Neural cell (in vitro differentiated cells): ENCODE results near the gene BICD1.

Source experiments
- EP300 ChIP-seq: fragments of 450-650 bp; conservative IDR thresholded peaks from 2 replicates; pipeline ENCODE4 v1.6.1; 2014; ENCODE audit warnings: antibody characterized with exemption, mild to moderate bottlenecking, moderate library complexity; ENCODE audit not compliant: poor library complexity, severe bottlenecking
- TF ChIP-seq, protein P1 (sequence below): fragments of 450-650 bp; IDR thresholded peaks from 2 replicates; pipeline ENCODE4 v1.5.1; 2014; ENCODE audit warnings: antibody characterized with exemption, mild to moderate bottlenecking, moderate library complexity; ENCODE audit not compliant: poor library complexity, severe bottlenecking
- TF ChIP-seq, protein P2 (sequence below): IDR thresholded peaks from 2 replicates; pipeline ENCODE4 v1.6.1; 2012; ENCODE audit warnings: borderline replicate concordance

GRCh38 chr12:32242641-32243040 is 136.0 kb downstream of the BICD1 start:
- TF ChIP-seq, protein P1, sequence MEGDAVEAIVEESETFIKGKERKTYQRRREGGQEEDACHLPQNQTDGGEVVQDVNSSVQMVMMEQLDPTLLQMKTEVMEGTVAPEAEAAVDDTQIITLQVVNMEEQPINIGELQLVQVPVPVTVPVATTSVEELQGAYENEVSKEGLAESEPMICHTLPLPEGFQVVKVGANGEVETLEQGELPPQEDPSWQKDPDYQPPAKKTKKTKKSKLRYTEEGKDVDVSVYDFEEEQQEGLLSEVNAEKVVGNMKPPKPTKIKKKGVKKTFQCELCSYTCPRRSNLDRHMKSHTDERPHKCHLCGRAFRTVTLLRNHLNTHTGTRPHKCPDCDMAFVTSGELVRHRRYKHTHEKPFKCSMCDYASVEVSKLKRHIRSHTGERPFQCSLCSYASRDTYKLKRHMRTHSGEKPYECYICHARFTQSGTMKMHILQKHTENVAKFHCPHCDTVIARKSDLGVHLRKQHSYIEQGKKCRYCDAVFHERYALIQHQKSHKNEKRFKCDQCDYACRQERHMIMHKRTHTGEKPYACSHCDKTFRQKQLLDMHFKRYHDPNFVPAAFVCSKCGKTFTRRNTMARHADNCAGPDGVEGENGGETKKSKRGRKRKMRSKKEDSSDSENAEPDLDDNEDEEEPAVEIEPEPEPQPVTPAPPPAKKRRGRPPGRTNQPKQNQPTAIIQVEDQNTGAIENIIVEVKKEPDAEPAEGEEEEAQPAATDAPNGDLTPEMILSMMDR = no peak
- TF ChIP-seq EP300 = no peak
- TF ChIP-seq, protein P2, sequence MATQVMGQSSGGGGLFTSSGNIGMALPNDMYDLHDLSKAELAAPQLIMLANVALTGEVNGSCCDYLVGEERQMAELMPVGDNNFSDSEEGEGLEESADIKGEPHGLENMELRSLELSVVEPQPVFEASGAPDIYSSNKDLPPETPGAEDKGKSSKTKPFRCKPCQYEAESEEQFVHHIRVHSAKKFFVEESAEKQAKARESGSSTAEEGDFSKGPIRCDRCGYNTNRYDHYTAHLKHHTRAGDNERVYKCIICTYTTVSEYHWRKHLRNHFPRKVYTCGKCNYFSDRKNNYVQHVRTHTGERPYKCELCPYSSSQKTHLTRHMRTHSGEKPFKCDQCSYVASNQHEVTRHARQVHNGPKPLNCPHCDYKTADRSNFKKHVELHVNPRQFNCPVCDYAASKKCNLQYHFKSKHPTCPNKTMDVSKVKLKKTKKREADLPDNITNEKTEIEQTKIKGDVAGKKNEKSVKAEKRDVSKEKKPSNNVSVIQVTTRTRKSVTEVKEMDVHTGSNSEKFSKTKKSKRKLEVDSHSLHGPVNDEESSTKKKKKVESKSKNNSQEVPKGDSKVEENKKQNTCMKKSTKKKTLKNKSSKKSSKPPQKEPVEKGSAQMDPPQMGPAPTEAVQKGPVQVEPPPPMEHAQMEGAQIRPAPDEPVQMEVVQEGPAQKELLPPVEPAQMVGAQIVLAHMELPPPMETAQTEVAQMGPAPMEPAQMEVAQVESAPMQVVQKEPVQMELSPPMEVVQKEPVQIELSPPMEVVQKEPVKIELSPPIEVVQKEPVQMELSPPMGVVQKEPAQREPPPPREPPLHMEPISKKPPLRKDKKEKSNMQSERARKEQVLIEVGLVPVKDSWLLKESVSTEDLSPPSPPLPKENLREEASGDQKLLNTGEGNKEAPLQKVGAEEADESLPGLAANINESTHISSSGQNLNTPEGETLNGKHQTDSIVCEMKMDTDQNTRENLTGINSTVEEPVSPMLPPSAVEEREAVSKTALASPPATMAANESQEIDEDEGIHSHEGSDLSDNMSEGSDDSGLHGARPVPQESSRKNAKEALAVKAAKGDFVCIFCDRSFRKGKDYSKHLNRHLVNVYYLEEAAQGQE = no peak
